ENCODE data around the gene NINJ1. TPM values are rescaled to one million over a fixed set of nuclear protein-coding genes. Genes with fewer than 3 reads are reported as not detected.

NINJ1 gene
- total RNA-seq, 1 donor from 2014 or later, result 20.9 TPM

DNA sequence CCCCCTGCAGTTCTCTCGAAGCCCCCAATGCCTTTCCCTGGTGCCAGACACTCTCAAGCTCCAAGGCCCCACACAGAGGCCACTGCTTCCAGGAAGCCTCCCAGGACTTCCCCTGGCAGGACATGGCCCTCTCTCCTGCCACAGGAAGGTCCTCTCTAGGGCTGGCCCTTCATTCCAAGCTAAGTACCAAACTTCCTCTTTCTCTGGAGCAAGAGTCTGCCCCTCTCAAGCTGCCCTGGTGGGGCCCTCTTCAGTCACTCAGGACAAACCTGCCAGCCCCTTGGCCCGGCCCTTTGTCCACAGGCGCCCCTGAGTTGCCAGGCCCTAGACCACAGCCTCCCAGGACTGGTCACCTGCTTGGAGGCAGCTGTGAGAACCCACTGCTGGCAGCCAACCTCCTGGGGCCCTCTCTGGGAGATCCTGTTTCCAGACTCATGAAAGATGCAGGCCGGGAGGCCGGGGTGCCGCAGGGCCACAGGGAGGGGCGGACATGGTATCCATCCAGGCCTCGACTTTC, 6.6 kb downstream of the NINJ1 start:
- Histone ChIP-seq H3K9ac (ENCODE audit: low read depth in 1 of 3, low read length in 3 of 3) (peak overlapping the region; percentile 50 to 70 (median 66)), H3K36me3 (ENCODE audit: control insufficient read depth in 3 of 3, insufficient read depth in 3 of 3, low read length in 3 of 3) (peaks cover 13 to 20% (median 16%) of the 10 kb centered on the region in 3 donors), H3K27me3 (ENCODE audit: control insufficient read depth in 3 of 3, insufficient read depth in 3 of 3, low read length in 3 of 3) (no peaks in the 10 kb centered on the region), H3K4me3 (ENCODE audit: low read length in 3 of 3) (peak overlapping the region in 1 of 3 donors; percentile 4), H3K27ac (ENCODE audit: low read depth, low read length) (peak overlapping the region; percentile 70), H3K9me3 (ENCODE audit: control insufficient read depth in 3 of 3, low read length in 3 of 3) (no peaks in the 10 kb centered on the region), H3K4me1 (ENCODE audit: control insufficient read depth in 3 of 3, insufficient read depth in 3 of 3, low read length in 3 of 3) (peaks cover 65 to 69% (median 67%) of the 10 kb centered on the region in 3 donors)

DNA sequence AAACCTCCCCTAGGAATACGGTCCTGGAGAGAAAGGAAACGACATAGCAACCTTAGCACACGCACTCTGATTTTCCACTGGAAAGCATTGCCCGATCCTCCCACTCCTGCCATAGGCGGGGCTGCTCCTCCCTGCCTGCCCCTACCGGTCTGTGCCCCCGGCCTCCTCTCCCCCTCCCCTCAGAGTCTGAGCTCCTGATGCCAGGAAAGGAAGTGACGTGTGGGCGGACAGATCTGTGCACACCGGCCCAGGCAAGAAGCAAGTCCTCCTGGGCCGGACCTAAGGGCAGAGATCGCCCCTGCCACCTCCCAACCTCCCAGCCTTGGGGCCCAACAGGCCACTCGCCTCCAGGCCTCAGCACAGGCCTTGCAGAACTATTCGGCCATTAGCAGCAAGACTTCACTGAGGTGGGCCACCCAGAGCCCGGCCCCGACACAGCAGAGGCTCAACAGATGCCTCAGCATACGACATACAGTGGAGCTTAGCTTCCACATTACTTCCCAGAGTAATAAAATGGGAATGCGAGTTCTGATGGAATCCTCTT, 7.2 kb downstream of the NINJ1 start:
- Histone ChIP-seq H3K27ac (ENCODE audit: low read depth, low read length) (peak overlapping the region; percentile 70), H3K9ac (ENCODE audit: low read depth in 1 of 3, low read length in 3 of 3) (peak overlapping the region; percentile 34 to 70 (median 66)), H3K27me3 (ENCODE audit: control insufficient read depth in 3 of 3, insufficient read depth in 3 of 3, low read length in 3 of 3) (no peaks in the 10 kb centered on the region), H3K4me1 (ENCODE audit: control insufficient read depth in 3 of 3, insufficient read depth in 3 of 3, low read length in 3 of 3) (peaks cover 61 to 66% (median 62%) of the 10 kb centered on the region in 3 donors), H3K36me3 (ENCODE audit: control insufficient read depth in 3 of 3, insufficient read depth in 3 of 3, low read length in 3 of 3) (peaks cover 14 to 20% (median 18%) of the 10 kb centered on the region in 3 donors), H3K9me3 (ENCODE audit: control insufficient read depth in 3 of 3, low read length in 3 of 3) (no peaks in the 10 kb centered on the region), H3K4me3 (ENCODE audit: low read length in 3 of 3) (peak overlapping the region in 1 of 3 donors; percentile 30)

DNA sequence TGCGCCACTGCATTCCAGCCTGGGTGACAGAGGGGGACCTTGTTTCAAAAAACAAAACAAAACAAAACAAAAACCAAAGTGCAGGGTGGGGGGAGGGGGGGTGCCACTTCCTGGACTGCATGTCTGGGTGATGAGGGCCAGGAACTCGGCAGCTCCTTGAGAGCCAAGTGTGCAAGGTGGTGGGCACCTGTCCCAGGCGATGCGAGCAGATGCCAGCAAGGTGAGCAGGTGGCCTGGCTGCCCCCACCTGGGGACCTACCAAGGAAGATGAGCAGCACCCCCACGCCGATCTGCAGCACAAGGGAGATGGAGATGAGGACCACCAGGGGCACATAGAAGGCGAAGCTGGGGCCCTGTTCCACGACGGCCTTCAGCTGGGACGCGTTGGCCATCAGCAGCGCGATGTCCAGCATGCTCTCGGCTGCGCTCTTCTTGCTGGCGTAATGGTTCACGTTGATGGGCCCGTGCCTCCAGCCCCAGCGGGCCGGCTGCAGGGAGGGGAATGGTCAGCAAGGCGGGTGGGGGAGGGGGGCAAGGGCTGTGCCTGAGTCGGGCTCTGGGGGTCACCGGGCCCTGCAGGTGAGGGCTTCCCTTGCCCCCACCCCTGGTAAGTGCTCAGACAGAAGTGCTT, 7.8 kb downstream of the NINJ1 start:
- Histone ChIP-seq H3K27me3 (ENCODE audit: control insufficient read depth in 3 of 3, insufficient read depth in 3 of 3, low read length in 3 of 3) (no peaks in the 10 kb centered on the region), H3K27ac (ENCODE audit: low read depth, low read length) (peak overlapping the region; percentile 70), H3K9me3 (ENCODE audit: control insufficient read depth in 3 of 3, low read length in 3 of 3) (no peaks in the 10 kb centered on the region), H3K9ac (ENCODE audit: low read depth in 1 of 3, low read length in 3 of 3) (peak overlapping the region in 2 of 3 donors; percentile 34 to 66), H3K36me3 (ENCODE audit: control insufficient read depth in 3 of 3, insufficient read depth in 3 of 3, low read length in 3 of 3) (peaks cover 18 to 25% (median 23%) of the 10 kb centered on the region in 3 donors), H3K4me1 (ENCODE audit: control insufficient read depth in 3 of 3, insufficient read depth in 3 of 3, low read length in 3 of 3) (peaks cover 54 to 61% (median 60%) of the 10 kb centered on the region in 3 donors), H3K4me3 (ENCODE audit: low read length in 3 of 3) (peak overlapping the region in 1 of 3 donors; percentile 30)

DNA sequence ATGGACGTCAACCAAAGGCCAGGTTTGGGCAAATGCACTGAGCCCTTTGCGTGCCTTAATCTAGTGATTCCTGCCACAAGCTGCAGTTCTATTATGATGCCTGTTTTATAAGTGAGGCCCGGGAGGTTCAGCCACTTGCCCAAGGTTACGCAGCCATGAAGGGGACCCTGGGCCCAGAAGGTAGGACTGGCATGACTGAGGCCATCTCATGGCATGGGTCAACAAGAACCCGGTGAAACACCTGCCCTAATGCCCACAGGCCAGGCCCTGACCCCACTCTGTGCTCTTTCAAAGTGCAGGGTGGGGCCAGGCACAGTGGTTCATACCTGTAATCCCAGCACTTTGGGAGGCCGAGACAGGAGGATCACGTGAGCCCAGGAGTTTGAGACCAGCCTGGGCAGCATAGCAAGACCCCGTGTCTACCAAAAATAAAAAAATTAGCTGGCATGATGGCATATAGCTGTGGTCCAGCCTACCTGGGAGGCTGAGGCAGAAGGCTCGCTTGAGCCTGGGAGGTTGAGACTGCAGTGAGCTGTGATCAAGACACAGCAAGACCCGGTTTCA, 8.6 kb downstream of the NINJ1 start:
- Histone ChIP-seq H3K9ac (ENCODE audit: low read depth in 1 of 3, low read length in 3 of 3) (no peak overlapping the region), H3K9me3 (ENCODE audit: control insufficient read depth in 3 of 3, low read length in 3 of 3) (no peaks in the 10 kb centered on the region), H3K4me3 (ENCODE audit: low read length in 3 of 3) (no peak overlapping the region), H3K27ac (ENCODE audit: low read depth, low read length) (no peak overlapping the region), H3K27me3 (ENCODE audit: control insufficient read depth in 3 of 3, insufficient read depth in 3 of 3, low read length in 3 of 3) (no peaks in the 10 kb centered on the region), H3K36me3 (ENCODE audit: control insufficient read depth in 3 of 3, insufficient read depth in 3 of 3, low read length in 3 of 3) (peaks cover 18 to 25% (median 23%) of the 10 kb centered on the region in 3 donors), H3K4me1 (ENCODE audit: control insufficient read depth in 3 of 3, insufficient read depth in 3 of 3, low read length in 3 of 3) (peaks cover 48 to 58% (median 57%) of the 10 kb centered on the region in 3 donors)

DNA sequence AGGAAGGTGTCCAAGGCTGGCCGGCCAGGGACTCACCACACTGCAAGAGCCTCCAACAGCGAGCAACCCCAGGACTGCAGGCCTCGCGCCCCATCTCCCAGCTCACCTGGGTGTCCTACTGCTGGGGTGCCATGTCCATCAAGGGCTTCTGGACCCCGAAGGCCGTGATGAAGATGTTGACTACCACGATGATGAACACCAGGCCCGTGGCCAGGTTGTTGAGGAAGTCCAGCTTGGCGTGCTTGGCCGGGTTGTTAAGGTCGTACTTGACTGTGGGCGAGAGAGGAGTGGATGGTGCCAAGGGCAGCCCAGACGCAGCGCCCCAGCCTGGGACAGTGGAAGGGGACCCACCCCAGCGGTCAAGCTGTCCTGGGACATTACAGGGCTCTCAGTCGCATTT, 9.3 kb downstream of the NINJ1 start:
- no peak overlapping the region for H3K9ac ChIP-seq (ENCODE audit: low read depth in 1 of 3, low read length in 3 of 3)
- no peak overlapping the region for H3K27ac ChIP-seq (ENCODE audit: low read depth, low read length)
- H3K27me3 ChIP-seq (ENCODE audit: control insufficient read depth in 3 of 3, insufficient read depth in 3 of 3, low read length in 3 of 3), result no peaks in the 10 kb centered on the region
- peaks cover 18 to 25% (median 23%) of the 10 kb centered on the region in 3 donors for H3K36me3 ChIP-seq (ENCODE audit: control insufficient read depth in 3 of 3, insufficient read depth in 3 of 3, low read length in 3 of 3)
- no peak overlapping the region for H3K4me3 ChIP-seq (ENCODE audit: low read length in 3 of 3)
- no peaks in the 10 kb centered on the region for H3K9me3 ChIP-seq (ENCODE audit: control insufficient read depth in 3 of 3, low read length in 3 of 3)
- peaks cover 48 to 58% (median 57%) of the 10 kb centered on the region in 3 donors for H3K4me1 ChIP-seq (ENCODE audit: control insufficient read depth in 3 of 3, insufficient read depth in 3 of 3, low read length in 3 of 3)

DNA sequence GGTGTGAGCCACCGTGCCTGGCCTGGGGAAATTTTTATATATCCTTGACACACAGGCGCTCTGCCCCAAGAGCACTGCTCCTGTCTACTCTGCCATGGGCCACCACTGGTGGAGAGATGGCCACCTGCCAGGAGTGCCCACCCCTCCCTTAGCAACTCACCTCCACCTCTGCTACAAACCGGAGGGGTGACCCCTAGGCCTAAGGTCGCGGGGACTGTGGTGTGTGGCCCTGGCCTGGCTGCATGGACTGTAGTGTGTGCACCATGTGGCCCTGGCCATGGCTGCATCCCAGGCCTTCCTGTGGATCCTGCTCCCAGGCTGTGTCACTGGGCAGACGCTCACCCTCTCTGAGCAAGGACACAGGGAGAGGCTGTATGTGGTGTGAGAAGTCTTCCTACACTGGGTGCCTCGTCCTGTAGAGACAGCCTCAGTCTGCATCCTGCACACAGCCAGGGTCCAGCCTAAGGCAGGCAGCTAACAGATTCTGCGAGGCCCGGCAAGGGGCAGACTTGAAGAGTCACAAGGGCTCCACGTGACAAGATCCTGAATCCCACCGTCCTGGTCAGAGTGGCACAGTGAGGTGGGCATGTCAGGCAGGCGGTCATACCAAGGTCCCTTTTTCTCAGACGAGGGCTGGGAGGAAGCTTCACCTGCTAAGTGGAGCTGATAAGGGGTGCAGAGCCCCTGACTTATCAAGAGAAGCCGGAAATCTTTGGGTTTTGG, 10.3 kb downstream of the NINJ1 start:
- H3K27ac ChIP-seq (ENCODE audit: low read depth, low read length), result no peak overlapping the region
- no peak overlapping the region for H3K4me3 ChIP-seq (ENCODE audit: low read length in 3 of 3)
- peak overlapping the region in 1 of 3 donors; percentile 20 for H3K9ac ChIP-seq (ENCODE audit: low read depth in 1 of 3, low read length in 3 of 3)
- H3K9me3 ChIP-seq (ENCODE audit: control insufficient read depth in 3 of 3, low read length in 3 of 3), result no peaks in the 10 kb centered on the region
- H3K4me1 ChIP-seq (ENCODE audit: control insufficient read depth in 3 of 3, insufficient read depth in 3 of 3, low read length in 3 of 3), result peaks cover 41 to 53% (median 53%) of the 10 kb centered on the region in 3 donors
- no peaks in the 10 kb centered on the region for H3K27me3 ChIP-seq (ENCODE audit: control insufficient read depth in 3 of 3, insufficient read depth in 3 of 3, low read length in 3 of 3)
- peaks cover 18 to 25% (median 23%) of the 10 kb centered on the region in 3 donors for H3K36me3 ChIP-seq (ENCODE audit: control insufficient read depth in 3 of 3, insufficient read depth in 3 of 3, low read length in 3 of 3)

DNA sequence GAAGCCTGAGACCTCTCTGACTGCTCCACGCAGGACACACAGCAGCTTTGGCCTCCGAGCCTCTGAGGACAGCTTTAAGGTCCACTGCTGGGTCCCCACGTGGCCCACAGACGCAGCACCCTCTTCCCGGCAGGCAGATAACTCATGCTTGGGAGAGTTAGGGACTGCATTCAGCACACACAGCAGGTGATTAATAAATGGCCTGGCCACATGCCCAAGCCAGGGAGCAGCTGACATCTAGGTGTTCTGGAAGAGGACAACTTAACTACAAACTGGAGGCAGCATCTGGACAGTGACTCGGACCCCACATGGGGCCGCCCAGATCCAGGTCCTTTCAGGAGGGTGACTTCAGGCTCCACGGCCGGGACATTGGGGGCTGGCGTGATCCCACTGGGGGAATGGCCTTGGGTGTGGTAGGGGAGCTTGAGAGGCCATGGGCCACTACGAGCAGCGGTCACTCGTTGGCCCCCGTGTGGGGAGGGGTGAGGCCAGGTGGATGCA, 11.3 kb downstream of the NINJ1 start:
- Histone ChIP-seq H3K27ac (ENCODE audit: low read depth, low read length) (no peak overlapping the region), H3K36me3 (ENCODE audit: control insufficient read depth in 3 of 3, insufficient read depth in 3 of 3, low read length in 3 of 3) (peaks cover 18 to 25% (median 23%) of the 10 kb centered on the region in 3 donors), H3K4me1 (ENCODE audit: control insufficient read depth in 3 of 3, insufficient read depth in 3 of 3, low read length in 3 of 3) (peaks cover 31 to 44% (median 44%) of the 10 kb centered on the region in 3 donors), H3K4me3 (ENCODE audit: low read length in 3 of 3) (no peak overlapping the region), H3K27me3 (ENCODE audit: control insufficient read depth in 3 of 3, insufficient read depth in 3 of 3, low read length in 3 of 3) (no peaks in the 10 kb centered on the region), H3K9ac (ENCODE audit: low read depth in 1 of 3, low read length in 3 of 3) (no peak overlapping the region), H3K9me3 (ENCODE audit: control insufficient read depth in 3 of 3, low read length in 3 of 3) (no peaks in the 10 kb centered on the region)

DNA sequence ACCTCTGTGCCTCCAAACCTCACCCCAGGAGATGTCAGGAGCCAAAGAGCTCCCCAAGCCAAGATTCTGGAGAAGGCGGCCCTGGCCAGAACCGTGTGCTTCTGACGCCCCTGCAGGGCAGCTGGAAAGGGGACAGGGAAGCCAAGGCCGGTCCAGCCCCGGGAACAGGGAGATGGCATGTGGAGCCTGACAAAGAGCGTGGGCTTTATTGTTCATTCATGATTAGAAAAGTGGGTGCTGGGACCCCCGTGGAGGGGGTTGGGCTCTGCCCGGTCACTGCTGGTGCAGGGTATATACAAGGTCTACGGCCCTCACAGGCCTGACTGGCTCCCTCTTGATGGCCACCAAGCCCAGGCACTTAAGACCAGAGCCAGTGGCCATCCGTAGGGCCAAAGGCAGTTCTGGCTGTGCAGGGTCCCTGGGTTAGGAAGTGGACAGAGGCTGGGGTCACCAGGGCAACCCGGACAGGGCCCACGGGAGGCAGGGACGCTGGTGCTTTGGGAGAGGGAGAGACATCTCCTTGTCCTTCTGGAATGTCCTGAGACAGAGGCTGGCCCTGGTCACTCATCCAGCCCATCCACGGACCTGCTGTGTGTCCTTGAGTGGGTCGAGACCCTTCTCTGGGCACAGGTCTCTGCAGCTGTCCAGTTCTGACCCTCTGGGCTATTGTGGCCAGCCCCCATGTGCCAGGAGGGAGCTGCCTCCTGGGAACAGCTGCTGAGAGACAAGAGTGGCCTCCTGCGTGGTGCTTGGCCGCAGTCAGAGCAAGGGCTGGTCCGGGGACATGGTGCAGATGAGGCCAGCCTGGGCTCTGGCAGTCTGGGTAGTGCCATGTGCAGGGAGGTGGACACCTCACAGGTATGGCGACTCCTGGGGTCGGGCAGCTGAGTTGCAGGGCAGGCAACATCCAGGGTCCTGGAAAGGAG, 12.5 kb downstream of the NINJ1 start:
- no peak overlapping the region for H3K4me3 ChIP-seq (ENCODE audit: low read length in 3 of 3)
- H3K9ac ChIP-seq (ENCODE audit: low read depth in 1 of 3, low read length in 3 of 3), result peak overlapping the region in 1 of 3 donors; percentile 8
- peaks cover 18 to 25% (median 23%) of the 10 kb centered on the region in 3 donors for H3K36me3 ChIP-seq (ENCODE audit: control insufficient read depth in 3 of 3, insufficient read depth in 3 of 3, low read length in 3 of 3)
- no peak overlapping the region for H3K27ac ChIP-seq (ENCODE audit: low read depth, low read length)
- peaks cover 20 to 33% (median 33%) of the 10 kb centered on the region in 3 donors for H3K4me1 ChIP-seq (ENCODE audit: control insufficient read depth in 3 of 3, insufficient read depth in 3 of 3, low read length in 3 of 3)
- H3K27me3 ChIP-seq (ENCODE audit: control insufficient read depth in 3 of 3, insufficient read depth in 3 of 3, low read length in 3 of 3), result no peaks in the 10 kb centered on the region
- no peaks in the 10 kb centered on the region for H3K9me3 ChIP-seq (ENCODE audit: control insufficient read depth in 3 of 3, low read length in 3 of 3)

DNA sequence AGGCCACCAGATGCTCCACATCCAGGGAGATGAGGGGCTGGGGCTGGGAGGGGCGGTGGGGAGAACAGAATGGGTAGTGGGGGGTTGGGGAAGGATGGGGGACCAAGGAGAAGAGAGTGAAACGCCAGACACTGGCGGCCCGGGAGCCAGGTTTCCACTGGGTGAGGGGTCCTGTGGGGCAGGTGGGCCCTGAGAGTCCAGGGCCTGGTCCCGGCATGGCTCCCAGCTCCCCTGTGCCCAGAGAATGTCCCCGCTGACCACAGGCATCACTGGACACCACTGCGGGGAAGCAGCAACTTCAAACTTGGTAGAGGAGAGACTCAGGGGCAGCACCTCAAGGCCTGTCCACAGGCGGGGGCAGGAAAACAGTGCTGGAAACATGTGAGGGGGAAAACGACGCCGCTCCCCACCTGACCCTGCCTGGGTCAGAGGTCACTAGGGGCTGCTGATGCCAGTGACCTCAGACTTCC, 13.2 kb downstream of the NINJ1 start:
- Histone ChIP-seq H3K9me3 (ENCODE audit: control insufficient read depth in 3 of 3, low read length in 3 of 3) (no peaks in the 10 kb centered on the region), H3K27ac (ENCODE audit: low read depth, low read length) (no peak overlapping the region), H3K9ac (ENCODE audit: low read depth in 1 of 3, low read length in 3 of 3) (no peak overlapping the region), H3K36me3 (ENCODE audit: control insufficient read depth in 3 of 3, insufficient read depth in 3 of 3, low read length in 3 of 3) (peaks cover 18 to 25% (median 21%) of the 10 kb centered on the region in 3 donors), H3K27me3 (ENCODE audit: control insufficient read depth in 3 of 3, insufficient read depth in 3 of 3, low read length in 3 of 3) (no peaks in the 10 kb centered on the region), H3K4me3 (ENCODE audit: low read length in 3 of 3) (no peak overlapping the region), H3K4me1 (ENCODE audit: control insufficient read depth in 3 of 3, insufficient read depth in 3 of 3, low read length in 3 of 3) (peaks cover 22 to 35% (median 35%) of the 10 kb centered on the region in 3 donors)

All from skeletal muscle tissue (tissue), 4 donors.